GM19035 (cell line): ENCODE measurements around the gene STAT3.
A peak's percentile ranks its signal among the peaks of the same experiment; 100 is the strongest.
"Not testable (repeated sequence)": the region's sequence is repeated elsewhere in the genome, so short reads cannot be mapped to it uniquely, and the experiment has no call there.

Experiments used
- ATAC-seq: cut with Tn5 transposase; IDR thresholded peaks from one replicate; pipeline ENCODE4 v1.9.1; 2021; ENCODE audit not compliant: unreplicated experiment

STAT3 gene

GRCh38 chr17:42317967-42318366 is 70.3 kb downstream of the STAT3 start:
- not testable (repeated sequence) for ATAC-seq

- no peak for ATAC-seq
These were observed 70.9 kb downstream of the STAT3 start for GRCh38 chr17:42317266-42317845.

GRCh38 chr17:42316755-42317154 is 71.5 kb downstream of the STAT3 start:
- no peak for ATAC-seq

- peak; percentile 54 for ATAC-seq
These were observed 72.7 kb downstream of the STAT3 start for GRCh38 chr17:42315402-42316156.

- no peak for ATAC-seq
These were observed 74.3 kb downstream of the STAT3 start for GRCh38 chr17:42313773-42314566.

DNA sequence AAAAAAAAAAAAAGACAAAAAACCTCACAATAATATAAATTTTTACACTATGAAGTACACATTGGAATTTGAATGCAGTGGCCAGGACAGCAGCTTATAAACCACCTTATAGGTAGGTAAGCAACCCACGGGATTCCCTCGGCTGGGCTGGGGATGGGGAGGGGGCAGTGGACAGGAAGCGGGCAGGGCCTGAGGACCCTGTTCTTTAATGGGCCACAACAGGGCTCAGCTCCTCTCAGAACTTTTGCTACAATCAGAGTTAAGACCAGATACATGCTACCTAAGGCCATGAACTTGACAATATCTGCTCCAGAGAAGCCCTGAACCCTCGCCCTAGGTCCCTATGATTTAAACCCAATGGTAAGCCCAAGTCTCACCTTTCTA is 74.9 kb downstream of the STAT3 start:
- ATAC-seq: no peak

DNA sequence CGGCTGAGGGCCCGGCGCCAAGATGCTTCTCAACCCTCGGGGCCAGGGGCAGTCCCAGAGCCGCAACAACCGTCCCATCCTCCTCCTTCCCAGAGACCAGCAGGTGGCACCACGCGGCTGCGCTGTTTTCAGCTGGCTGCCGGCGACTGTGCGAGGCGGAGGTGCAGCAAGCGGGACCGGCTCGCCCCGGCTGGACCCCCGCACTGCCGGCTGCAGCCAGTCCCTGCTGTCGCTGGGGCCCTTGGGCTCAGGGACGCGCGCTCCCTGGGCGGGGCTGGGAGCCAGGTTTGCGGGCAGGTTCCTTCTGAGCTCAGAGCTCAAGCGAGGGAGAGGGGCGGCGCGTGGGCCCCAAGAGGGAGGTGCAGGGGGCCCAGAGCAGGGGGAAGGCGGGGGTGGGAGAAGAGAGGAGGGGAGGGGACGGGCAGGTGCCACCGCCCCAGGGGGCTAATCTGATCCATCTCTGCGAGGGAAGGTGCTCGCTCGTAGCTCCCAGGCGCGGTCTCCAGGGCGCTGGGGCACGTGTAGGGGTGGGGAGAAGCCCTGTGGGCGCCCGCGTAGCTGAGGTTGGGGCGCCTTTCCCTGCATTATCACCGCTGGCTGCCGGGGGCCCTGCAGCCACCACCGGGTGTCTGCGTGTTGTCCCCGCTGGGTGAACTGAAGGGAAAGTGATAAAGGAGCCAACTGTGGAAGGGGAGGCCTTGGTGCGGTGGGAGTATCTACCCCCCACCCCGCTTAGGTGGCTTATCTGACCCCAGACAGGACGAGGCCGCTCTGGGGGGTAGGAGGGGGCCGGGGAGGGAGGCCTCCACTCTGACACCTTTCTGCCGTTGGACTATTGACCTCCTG is 75.7 kb downstream of the STAT3 start:
- no peak for ATAC-seq

- no peak for ATAC-seq
These were observed 76.3 kb downstream of the STAT3 start for GRCh38 chr17:42312035-42312284.

DNA sequence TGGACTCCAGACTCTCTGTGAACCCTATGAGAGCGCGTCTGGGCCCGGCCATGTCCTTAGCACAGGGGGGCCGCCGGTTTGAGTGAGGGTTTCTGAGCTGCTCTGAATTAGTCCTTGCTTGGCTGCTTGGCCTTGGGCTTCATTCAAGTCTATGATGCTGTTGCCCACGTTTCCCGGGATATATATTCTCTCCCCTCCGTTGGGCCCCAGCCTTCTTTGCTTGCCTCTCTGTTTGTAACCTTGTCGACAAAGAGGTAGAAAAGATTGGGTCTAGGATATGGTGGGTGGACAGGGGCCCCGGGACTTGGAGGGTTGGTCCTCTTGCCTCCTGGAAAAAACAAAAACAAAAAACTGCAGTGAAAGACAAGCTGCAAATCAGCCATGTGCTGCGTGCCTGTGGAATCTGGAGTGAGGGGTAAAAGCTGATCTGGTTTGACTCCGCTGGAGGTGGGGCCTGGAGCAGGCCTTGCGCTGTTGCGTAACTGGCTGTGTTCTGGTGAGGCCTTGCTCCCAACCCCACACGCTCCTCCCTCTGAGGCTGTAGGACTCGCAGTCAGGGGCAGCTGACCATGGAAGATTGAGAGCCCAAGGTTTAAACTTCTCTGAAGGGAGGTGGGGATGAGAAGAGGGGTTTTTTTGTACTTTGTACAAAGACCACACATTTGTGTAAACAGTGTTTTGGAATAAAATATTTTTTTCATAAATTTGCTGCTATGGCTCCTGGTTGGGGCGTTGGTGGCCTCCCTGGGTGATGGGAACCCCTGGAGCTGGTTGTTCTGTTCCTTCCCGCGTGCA is 76.8 kb downstream of the STAT3 start:
- ATAC-seq: no peak

DNA sequence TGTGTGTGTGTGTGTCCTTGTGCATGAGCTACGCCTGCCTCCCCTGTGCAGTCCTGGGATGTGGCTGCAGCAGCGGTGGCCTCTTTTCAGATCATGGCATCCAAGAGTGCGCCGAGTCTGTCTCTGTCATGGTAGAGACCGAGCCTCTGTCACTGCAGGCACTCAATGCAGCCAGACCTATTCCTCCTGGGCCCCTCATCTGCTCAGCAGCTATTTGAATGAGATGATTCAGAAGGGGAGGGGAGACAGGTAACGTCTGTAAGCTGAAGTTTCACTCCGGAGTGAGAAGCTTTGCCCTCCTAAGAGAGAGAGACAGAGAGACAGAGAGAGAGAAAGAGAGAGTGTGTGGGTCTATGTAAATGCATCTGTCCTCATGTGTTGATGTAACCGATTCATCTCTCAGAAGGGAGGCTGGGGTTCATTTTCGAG is 77.4 kb downstream of the STAT3 start:
- ATAC-seq: no peak

DNA sequence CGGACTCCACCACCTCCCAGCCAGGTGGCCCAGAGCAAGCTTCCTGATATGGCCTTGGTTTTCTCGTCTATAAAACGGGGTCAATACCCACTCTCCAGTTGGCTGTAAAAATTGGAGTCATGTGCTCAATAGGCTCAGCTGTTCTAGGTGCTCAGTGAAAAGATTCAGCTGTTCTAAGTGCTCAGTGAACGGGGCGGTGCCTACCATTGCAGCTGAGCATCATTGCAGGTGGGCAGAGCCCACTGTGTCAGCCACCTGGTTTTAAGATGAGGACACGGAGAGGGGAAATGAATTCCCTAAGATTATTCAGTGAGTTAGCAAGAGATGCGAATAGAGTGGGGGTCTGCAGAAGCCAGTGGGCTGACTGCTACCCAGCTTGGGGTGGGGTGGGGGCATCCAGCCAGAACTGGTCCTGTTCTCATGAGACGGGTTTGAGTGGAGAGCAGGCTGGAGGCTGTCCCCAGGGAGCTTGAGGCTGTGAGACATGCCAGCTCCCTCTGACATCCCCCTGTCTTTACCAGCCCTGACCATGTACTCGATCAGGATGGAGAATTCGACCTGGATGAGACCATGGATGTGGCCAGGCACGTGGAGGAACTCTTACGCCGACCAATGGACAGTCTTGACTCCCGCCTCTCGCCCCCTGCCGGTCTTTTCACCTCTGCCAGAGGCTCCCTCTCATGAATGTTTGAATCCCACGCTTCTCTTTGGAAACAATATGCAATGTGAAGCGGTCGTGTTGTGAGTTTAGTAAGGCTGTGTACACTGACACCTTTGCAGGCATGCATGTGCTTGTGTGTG is 78.1 kb downstream of the STAT3 start:
- ATAC-seq: no peak

DNA sequence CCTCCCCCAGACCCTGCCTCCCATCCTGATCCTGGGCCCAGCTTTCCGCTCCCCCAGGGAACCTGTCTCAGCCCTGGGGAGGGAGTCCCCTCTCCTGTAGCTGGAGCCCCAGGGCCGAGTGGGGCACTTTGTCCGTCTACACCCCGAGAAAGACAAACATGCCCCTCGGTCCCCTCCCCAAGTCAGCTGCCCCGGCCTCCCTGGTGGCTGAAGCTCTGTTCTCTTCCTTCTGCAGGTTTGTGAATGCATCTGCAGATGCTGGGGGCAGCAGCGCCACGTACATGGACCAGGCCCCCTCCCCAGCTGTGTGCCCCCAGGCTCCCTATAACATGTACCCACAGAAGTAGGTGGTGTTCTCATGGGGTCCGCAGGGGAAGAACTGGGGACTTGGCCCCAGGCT is 79.1 kb downstream of the STAT3 start:
- no peak for ATAC-seq

GRCh38 chr17:42308446-42308845 is 79.8 kb downstream of the STAT3 start:
- ATAC-seq: no peak

DNA sequence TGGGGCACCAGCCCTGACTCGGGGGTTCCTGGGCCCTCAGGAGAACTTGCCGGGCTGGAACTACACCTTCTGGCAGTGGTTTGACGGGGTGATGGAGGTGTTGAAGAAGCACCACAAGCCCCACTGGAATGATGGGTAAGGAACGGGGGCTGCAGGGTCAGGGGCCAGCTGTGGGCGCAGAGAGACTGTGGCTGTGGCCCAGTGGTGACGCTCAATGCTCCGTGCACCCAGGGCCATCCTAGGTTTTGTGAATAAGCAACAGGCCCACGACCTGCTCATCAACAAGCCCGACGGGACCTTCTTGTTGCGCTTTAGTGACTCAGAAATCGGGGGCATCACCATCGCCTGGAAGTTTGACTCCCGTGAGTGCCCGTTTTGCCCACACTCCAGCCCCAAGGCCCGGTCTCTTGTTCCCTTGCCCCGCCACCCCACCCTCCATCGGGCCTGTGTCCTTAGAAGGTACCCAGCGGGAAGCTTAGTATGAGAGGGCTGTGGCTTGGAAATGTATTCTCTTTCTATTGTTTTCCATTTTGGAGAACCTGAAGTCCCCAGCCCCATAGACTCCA is 80.8 kb downstream of the STAT3 start:
- no peak for ATAC-seq

DNA sequence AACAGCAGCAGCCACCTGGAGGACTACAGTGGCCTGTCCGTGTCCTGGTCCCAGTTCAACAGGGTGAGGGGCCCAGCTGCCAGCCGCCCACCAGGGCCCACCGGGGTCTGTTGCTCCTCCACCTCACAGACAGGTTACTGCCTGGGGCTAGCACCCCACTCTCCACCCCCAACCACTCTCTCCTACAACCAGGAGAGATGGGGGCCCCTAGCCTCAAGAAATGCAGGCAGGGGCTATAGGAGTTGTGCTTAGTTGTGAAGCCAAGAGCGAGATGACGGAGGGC is 81.9 kb downstream of the STAT3 start:
- ATAC-seq: no peak

DNA sequence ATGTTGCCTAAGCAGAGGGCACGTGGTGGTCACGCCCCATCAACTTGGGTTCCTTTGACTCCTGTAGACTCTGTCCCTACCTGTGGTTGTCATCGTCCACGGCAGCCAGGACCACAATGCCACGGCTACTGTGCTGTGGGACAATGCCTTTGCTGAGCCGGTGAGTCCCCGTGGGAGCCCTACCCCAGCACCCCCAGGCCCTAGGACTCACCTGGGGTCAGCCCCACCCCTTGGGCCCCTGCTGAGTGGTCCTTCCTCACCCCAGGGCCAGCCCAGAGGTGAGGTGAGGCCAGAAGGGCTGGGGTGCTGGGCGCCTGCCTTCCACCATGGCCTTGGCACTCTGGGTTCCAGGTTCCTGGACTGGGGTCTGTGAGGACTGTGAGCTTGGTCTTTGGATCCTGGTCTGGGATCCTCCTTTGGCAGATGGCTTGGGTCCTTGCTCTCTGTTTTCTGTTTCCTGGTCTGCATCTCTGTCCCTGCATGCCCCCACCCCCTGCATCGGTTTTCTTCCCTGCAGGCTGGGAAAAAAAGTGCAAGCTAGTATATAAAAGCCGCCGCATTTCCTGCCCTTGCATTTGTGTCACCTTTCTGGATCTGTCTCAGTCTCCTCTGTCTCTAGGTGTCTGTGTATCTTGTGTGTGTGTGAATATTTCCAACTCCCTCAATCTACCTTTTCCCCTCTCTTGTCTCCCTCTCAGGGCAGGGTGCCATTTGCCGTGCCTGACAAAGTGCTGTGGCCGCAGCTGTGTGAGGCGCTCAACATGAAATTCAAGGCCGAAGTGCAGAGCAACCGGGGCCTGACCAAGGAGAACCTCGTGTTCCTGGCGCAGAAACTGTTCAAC is 82.5 kb downstream of the STAT3 start:
- no peak for ATAC-seq

GRCh38 chr17:42305031-42305330 is 83.3 kb downstream of the STAT3 start:
- ATAC-seq: not testable (repeated sequence)

DNA sequence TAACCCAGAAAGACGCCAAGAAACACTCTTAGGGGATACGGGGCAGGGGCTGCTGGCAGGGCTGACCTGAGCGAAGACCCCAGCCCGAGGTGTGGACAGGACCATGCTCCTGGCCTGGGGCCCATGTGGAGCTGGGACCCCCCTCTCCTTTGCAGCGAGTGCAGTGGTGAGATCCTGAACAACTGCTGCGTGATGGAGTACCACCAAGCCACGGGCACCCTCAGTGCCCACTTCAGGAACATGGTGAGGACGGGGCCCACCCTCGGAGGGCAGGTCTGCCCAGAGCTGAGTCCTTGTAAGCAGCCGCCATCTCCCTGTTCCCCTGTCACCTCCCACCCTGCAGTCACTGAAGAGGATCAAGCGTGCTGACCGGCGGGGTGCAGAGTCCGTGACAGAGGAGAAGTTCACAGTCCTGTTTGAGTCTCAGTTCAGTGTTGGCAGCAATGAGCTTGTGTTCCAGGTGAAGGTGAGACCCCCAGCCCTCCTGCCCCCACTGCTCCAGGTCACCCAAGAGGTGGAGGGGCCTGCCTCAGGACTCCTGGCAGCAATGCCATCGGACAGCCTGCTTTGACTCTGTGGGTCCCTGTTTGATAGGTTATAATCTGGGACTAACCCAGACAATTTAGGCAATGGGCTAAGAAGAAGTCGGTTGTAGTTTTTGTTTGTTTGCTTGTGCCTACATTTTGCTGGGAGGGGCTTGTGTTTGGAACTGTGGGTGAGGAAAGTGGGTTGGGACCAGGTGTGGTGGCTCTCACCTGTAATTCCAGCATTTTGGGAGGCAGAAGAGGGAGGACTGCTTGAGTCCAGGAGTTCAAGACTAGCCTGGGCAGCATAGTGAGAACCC is 83.8 kb downstream of the STAT3 start:
- no peak for ATAC-seq
